Hepatic stellate cell (primary cell): ENCODE measurements around the gene BID.
A peak's percentile ranks its signal among the peaks of the same experiment; 100 is the strongest.

Experiments
- DNase-seq: peaks from one replicate; pipeline ENCODE4 v3.0.0; 2011; ENCODE audit warnings: low spot score

The BID gene

GRCh38 chr22:17783773-17784480 lies 9.7 kb upstream of the BID start:
- DNase-seq = no peak

- no peak for DNase-seq
Measured at GRCh38 chr22:17783312-17783711, 9.0 kb upstream of the BID start.

- DNase-seq = no peak
Measured at GRCh38 chr22:17782621-17783020, 8.4 kb upstream of the BID start.

- no peak for DNase-seq
Measured at GRCh38 chr22:17782158-17782557, 7.9 kb upstream of the BID start.

- DNase-seq = peak; percentile 85
Measured at GRCh38 chr22:17781319-17782031, 7.2 kb upstream of the BID start.

- DNase-seq = no peak
Measured at GRCh38 chr22:17780741-17781318, 6.6 kb upstream of the BID start.

- no peak for DNase-seq
Measured at GRCh38 chr22:17780116-17780740, 6.0 kb upstream of the BID start.

- no peak for DNase-seq
Measured at GRCh38 chr22:17779286-17780115, 5.2 kb upstream of the BID start.

- DNase-seq = no peak
Measured at GRCh38 chr22:17778412-17778976, 4.2 kb upstream of the BID start.

- no peak for DNase-seq
Measured at GRCh38 chr22:17777717-17778044, 3.4 kb upstream of the BID start.

- DNase-seq = no peak
Measured at GRCh38 chr22:17777005-17777716, 2.9 kb upstream of the BID start.

GRCh38 chr22:17775781-17776465 lies 1.7 kb upstream of the BID start:
- no peak for DNase-seq

- DNase-seq = no peak
Measured at GRCh38 chr22:17774926-17775685, 837 bp upstream of the BID start.

GRCh38 chr22:17773606-17774205 lies 563 bp downstream of the BID start:
- DNase-seq = peak; percentile 70

- peak; percentile 82 for DNase-seq
Measured at GRCh38 chr22:17772958-17773605, 1.2 kb downstream of the BID start.

GRCh38 chr22:17772249-17772957 lies 1.9 kb downstream of the BID start:
- DNase-seq = no peak

GRCh38 chr22:17770180-17771077 lies 3.8 kb downstream of the BID start:
- DNase-seq = no peak
